ENCODE measurements around the gene NNMT.
"Not testable (repeated sequence)": the region's sequence is repeated elsewhere in the genome, so short reads cannot be mapped to it uniquely, and the experiment has no call there.

Gene NNMT

DNA sequence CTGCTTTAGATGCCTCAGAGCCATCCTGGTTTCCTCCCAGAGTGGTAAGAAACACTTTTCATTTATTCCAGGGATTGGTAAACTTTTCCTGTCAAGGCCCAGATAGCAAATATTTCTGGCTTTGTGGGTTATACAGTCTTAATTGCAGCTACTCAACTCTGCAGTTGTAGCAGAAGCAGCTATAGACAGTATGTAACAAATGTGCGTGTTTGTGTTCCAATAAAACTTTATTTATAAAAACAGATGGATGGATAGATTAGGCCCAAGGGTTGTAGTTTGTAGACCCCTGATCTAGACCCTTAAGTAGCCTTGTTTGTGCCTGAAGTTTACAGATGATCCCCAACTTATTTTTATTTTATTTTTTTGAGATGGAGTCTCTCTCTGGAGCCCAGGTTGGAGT lies 17.9 kb downstream of the NNMT start:
- DNase-seq, result no peak

DNA sequence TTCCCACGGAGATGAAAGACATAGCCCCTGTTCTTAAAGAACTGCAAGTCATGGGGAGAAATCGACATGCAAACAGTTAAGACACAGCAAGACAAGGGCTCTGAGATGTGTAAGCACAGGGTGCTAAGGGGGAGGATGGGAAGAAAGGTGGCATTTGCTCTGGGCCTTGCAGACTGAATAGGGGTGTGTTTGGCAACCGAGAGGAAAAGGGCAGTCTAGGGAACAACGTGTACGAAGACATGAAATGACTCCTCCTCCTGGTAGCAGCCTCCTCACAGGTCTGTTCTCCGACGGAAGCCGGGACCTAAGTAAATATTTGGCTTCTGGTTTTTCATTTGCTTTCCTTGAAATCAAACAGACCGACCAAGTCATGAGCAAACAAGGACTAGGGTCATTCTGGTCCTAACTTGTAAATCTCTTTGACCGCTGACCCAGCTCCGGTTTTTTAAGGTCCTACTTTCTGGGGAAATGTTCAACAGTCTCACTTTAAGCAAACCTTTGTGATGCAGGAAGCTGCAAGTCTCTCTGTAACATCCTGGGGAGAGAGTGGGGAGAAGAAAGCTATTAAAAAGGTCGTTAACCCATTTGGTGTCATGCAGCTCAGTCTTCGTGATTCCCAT lies 19.7 kb downstream of the NNMT start:
- no peak for DNase-seq

DNA sequence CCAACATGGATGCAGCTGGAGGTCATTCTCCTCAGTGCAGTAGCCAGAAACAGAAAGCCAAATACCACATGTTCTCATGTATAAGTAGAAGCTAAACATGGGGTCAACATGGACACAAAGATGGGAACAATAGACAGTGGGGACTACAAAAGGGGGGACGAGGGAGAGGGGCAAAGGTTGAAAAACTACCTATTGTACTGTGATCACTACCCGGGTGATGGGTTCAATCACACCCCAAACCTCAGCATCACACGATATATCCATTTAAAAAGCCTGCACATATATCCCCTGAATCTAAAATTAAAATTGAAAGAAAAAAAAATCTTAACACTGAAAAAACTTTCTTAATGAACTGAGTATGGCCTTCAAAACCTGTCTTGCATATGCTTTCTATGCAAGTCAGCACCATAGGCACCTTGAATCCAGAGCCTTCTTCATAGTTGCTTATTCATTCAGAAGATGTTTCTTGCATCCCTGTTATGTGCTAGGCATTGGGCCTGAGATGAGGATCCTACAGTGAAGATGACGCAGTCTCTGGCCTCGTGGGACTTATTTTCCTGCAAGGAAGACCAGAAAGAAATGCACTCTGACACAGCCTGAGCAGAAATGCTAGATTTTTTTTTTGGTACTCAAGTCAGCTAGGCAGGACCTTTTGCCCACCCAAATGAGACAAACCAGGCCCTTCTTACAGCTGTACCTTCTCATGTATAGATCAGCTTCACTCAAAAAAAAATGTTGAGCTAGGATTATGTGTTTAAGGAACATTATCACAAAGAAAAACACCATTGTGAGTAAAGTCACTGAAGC lies 21.0 kb downstream of the NNMT start:
- no peak for DNase-seq

DNA sequence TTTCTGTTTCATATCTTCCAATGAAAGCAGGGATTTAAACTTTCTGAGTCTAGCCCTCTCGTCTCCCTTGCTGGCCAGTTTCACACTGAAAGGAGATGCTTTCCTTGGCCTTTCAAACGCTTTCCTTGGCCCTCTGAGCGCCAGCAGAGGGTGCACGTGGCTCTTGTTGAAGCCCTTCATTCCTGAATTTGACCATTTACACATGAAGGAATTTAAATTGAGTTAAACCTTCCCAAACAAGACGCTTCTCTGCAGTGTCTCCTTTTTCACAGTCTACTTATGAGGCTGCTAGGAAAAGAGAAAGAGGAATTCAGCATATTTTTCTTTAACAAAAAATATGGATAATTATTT lies 21.6 kb downstream of the NNMT start:
- DNase-seq, result no peak

DNA sequence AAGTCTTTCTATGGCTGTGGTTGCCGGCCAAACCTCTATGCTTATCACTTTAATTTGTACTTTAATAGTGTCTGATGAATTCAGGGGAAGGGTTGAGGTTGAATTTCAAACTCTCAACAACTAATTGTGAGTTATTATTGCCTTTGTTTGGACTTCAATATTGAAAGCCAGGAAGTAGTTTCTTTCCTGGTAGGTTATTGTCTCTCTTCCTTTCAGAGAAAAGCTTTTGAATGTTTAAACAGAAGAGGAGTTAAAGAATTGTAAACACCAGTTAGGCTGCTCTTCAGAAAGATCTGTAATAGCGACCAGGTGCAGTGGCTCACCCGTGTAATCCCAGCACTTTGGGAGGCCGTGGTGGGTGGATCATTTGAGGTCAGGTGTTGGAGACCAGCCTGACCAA lies 22.2 kb downstream of the NNMT start:
- DNase-seq, result no peak

DNA sequence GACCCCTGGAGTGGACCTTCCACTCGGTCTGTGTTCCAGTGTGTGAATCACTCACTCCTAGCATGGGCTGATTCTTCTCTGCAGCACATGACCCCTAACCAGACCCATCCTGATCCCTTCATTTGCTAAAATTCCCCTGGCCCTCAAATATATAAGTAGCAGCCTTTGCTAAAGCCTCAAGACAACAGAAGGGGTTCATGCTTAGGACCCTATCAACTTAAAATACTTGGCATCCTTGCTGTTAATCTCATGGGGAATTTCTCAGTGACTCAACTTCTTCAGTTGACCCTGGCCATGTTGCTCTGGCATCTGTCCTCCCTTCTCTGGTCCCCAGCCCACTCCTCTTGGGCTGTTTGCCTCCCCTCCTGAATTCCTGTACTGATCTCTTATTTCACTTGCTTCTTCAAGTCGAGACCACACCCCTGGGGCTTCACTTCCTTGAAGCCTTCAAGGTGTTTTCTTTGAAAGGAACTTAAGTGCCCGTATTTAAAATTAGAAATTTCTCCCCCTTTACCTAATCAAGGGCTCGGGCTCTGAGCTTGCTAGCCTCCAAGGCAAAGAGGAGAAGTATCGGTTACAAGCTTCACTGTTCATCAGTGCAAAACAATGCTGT lies 23.6 kb downstream of the NNMT start:
- no peak for DNase-seq

DNA sequence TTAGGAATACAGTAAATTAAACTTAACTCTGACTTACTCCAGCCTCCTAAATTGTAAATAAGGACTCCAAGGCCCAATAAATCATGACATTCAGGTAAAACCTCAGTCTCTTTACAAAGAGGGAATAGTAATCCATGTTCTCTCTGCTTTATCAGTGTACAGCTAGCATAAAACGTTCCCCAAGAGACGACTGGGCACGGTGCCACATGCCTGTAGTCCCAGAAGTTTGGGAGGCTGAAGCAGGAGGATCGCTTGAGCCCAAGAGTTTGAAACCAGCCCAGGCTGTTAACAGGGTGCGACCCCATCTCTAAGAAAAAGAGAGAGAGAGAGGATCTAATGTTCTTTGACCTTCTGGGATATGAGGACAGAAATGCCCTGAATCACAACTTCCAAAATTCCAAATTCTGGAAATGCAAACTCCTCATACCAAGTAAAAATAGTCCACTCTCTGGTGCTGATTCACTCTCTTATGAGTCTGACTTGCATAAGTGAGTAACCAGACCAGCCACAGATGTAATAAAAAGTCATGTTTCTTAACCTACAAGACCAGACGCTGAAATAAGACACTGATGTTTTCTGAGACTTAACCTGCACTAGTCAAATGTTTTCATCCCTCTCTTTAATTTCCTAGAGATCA lies 25.5 kb downstream of the NNMT start:
- DNase-seq, result no peak

DNA sequence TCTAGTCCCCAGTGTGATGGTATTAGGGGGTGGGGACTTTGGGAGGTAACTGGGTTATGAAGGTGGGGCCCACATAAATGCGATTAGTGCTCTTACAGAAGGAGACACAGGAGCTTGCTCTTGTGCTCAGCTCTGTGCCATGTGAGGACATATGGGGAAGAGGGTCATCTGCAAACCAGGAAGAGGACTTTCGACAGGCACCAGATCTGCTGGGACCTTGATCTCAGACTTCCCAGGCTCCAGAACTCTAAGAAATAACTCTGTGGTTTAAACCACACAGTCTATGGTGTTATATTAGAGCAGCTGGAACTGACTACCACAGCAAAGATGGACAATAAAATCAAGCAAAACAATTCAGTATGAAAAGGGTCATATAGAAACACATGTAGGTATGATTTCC lies 26.7 kb downstream of the NNMT start:
- no peak for DNase-seq

DNA sequence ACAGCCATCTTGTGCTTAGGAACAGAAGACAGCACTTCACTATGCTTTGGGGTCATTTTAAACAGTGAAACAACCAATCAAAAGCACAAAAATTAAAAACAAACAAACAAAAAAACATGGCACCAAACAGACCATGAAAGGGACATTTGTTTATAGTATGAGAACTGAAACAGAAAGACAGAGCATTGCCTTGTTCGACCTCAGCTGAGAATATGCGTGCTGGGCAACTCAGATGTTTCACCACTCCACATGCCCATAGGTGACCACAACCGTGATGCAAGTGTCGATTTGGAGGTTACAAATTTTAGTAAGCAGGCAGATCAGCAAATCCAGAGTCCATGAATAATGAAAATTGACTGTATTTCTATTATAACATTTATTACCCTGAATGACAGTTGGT lies 30.0 kb downstream of the NNMT start:
- DNase-seq, result no peak

DNA sequence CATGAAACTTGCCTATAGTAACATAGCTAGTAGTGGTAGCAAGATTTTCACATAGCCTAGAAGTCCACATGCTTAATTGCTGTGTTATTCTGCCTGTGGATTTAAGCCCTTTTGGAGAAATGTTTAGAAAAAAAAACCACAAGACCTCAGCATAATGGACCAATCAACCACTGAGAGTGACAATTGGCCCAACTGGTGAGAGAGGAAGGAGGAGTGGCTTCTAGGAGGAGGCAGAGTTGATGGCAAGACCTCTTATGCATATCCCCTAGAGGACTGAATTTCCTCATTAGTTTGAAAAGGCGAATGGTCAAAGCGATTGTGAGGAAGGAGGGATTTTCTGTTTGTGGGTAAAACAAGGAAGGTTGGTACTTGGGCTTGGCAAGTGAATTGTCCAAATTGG lies 30.6 kb downstream of the NNMT start:
- no peak for DNase-seq

DNA sequence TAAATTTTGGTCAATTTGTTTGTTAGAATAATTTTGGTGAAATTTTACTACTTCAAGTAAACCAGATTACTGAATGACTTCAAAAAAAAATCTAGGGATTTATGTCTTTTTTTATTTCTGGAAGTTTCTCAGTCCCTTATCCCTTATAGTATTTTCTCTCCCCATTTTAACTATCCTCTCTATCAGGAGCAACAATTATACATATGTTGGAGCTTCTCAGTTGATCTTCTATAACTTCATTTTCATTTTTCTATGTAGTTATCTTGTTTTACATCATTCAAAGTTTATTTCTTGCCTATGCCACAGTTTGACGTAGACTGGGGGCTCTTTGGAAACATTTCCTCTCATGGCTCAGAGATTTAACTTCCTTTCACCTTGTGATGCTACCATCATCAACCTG lies 34.2 kb downstream of the NNMT start:
- no peak for DNase-seq

DNA sequence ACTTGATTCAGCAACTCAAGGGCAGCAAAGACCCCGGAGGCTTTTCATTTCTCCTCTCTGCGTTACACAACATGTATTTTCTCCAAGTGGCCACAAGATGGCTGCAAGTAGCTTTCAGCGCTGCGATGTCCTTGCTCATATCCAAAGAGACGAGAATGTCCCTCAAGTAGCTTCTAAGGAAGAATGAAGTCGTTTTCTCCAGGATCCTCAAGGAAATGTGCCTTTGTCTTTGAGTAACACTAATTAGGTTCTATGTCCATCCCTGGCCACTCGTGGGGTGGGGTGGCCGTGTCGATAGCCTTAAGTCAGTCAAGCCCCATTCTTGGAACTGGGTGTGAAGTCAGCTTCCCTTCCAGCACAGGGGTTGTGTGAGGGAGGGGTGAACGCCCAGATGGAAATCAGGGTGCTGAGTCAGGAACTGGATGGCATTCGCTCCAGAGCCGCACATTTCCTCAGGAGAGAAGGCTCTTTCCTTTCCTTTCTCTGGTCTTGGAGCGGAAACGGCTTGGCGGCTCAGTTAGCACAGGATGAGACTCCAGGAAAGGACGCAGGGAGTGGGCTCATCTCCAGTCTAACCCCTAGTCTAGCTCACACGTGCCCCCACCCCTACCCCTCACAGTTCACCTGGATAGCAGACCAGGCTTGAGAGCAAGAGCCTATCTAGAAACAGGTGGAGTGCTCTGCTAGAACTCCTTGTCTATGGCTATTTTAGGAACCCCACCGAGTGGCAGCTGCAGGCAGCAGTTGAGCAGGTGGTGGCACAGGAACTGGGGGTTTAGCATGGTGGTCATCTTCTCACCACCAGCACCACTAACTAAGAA lies 44.3 kb downstream of the NNMT start:
- DNase-seq, result peak; percentile 43

DNA sequence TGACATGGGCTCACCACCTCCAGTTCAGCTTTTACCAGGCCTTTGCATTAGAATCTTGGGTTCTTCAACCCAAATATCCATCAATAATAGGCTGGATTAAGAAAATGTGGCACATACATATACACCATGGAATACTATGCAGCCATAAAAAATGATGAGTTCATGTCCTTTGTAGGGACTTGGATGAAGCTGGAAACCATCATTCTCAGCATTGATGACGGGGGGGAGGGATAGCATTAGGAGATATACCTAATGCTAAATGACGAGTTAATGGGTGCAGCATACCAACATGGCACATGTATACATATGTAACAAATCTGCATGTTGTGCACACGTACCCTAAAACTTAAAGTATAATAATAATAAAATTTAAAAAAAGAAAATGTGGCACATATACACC lies 45.5 kb downstream of the NNMT start:
- not testable (repeated sequence) for DNase-seq

DNA sequence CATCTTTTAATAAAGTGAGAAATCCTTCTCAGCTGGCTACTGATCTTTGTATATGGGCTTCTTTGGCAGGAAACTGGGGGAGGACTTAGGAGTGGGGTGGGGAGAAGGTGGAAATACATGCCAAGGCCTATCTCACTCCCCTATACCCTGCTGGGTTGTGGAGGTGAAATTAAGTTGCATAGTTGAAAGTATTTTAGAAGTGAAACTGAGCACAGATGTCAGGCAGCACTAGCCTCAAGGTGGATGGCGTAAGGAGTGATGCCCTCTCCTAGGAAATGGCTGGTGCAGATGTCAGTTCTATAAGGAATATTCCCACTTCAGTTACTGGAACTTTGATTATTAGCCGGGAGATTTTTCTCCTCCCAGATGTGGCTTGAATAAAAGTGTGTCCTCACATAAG lies 46.3 kb downstream of the NNMT start:
- no peak for DNase-seq

DNA sequence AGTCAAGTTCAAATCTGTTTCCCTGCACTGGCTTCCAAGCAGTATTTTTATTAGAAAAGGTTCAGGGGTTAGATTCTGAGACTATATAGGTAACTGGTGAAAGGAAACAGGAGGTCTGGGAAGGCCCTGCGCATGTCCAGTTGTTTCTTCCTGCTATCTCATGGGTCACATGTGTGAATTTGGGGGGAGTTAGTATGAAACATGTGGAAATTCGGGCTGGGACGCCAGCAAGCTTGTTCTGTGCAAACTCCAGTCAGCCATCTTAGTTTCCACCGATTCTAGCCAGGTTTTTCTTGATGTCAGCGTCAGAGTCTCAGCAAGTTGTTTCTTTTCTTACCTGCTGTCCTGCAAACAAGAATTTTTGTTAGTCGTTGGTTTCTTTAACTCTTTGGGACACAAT lies 46.8 kb downstream of the NNMT start:
- DNase-seq, result no peak

DNA sequence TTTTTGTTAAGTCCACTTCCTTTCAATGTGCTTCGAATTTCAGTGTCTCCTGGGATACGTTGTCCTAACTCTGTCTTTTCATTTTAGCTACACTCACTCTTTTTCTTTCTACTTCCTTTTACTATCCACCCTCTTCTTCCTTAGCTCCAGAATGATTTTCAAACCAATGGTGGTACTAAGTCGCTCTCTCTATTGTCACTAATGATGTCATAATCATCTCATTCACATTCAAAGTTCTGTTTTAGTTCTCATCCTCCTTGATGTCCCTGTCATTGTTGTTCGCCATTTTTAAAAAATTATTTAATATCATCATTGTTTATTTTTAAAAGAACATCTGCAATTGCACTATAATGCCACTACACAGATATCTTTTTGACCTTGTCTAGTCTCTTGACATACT lies 47.3 kb downstream of the NNMT start:
- DNase-seq, result no peak

DNA sequence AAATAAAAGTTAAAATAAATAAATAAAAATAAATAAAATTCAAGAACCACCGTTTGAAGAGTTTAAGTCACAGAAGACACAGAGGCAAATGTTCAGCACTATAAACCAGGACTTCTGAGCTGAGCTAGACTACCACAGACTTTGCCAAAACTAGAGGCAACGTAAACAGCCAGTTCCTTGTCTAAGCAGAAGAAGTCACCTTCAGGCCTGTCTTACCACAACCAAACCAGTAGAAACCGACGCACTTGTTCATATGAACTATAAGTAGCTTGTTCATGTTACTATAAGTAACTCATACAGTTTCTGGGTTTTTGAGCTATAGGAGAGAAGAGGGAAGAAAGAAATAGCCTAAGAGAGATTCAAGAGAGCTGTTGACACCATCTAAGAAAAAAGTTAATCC lies 48.3 kb downstream of the NNMT start:
- DNase-seq, result no peak

DNA sequence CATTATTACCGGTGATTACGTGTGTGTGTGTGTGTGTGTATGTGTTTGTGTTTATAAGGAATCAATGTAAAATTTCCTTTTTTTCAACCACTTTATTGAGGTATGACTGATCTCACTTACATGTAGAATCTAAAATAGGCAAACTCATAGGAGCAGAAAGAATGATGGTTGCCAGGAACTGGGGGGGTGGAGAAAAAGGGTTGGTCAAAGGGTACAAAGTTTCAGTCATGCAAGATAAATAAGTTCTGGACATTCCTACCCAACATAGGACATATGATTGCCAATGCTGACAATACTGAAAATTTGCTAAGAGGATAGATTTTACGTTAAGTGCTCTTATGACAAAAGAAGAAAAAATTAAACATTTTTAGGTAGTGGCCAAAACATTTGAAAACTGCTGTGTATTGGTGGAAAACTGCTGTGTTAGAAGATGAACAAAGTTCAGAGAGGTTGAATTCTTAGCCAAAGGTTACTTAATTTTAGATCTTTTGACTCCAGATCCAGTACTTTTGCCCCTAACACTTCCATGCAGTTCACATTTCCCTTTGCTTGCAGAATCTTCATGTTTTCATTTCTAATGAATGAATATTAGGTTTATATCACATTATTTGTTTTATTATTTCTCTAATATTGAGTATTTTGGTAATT lies 49.5 kb downstream of the NNMT start:
- no peak for DNase-seq

DNA sequence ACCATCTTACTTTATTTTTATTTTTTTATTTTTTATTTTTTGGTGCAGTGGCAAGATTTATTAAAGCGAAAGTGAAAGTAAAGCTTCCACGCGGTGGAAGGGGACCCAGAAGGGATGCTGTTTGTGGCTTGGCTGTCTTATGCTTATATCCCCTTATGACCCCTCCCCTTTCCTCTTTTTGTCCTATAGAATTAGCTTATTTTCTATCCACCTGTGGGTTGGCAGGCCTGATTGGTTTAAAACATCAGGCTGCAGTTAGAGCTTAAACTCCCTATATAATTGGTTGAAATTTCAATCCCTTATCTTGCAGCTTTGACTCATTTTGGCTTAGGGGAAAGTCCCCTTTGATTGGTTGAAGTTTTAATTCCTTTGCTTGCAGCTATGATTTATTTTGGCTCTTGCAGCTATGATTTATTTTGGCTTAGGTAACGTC lies 50.5 kb downstream of the NNMT start:
- peak; percentile 51 for DNase-seq

DNA sequence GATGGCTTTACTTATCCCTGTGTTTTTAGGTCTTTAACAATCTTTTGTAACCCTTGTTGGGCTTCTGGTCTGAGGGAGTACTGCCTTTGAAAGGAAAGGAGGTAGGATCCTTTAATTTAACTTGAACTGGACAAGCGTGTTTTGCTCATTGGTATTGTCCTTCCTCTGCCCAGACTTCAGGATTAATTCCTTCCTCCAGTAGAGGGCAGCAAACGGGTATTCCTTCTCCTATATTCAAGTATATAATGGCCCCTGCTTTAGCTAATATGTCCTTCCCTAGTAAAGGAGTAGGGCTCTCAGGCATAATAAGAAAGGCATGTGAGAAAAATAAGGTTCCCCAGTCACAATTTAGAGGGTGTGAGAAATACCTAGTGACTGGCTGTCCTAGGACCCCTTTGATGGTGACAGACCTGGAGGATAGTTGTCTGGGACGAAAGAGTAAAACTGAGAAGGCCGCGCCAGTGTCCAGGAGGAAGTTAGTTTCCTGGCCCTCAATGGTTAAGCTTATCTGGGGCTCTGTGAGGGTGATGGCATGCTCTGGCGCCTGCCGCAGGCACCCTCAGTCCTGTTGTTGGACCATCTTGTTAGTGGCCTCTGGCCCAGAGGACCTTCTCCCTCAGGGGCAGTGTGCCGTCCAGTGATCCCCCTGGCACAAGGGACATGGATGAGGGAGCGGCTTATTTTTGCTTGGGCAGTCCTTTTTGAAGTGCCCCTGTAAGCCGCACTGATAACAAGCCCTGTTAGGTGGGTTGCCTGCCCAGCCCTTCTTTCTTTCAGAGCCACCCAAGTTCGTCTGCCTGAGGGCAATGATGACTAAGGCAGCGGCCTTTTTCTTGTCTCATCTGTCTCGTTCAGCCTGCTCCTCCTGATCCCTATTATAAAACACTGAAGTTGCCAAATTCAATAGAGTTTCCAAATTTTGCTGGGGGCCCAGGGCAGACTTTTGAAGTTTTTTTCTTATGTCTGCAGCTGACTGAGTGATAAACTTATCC lies 52.3 kb downstream of the NNMT start:
- peak; percentile 59 for DNase-seq

DNA sequence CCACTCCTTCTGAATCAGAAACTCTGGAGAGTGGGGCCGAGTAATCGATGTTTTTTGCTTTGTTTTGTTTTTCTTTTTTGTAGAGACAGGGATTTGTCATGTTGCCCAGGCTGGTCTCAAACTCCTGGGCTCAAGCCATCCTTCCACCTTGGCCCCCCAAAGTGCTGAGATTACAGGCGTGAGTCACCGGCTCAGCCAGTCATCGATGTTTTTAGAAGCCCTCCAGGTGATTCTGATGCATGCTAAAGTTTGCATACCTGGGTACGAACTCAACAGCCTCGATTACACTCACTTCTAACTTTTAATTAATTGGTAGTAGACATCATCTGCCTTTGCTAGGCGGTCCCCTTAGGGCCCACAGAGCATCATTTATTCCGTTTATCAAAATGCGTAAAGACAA lies 53.8 kb downstream of the NNMT start:
- no peak for DNase-seq
